ENCODE results near the gene DHRS7. TPM values are rescaled to one million over a fixed set of nuclear protein-coding genes. Genes with fewer than 3 reads are reported as not detected.
A peak's percentile ranks its signal among the peaks of the same experiment; 100 is the strongest.

The DHRS7 gene
- total RNA-seq, 4 donors from 2014 or later = 151 to 245 (median 214) TPM

- no peaks in the 10 kb centered on the region for H3K4me1 ChIP-seq
- no peaks in the 10 kb centered on the region for H3K27me3 ChIP-seq
- TF ChIP-seq POLR2A (IDR thresholded peaks at IDR 0.05) = no peak
- no peak for TF ChIP-seq CTCF (IDR thresholded peaks at IDR 0.05)
- H3K27ac ChIP-seq = no peak overlapping the region
- H3K4me3 ChIP-seq (replicated peaks in 1 of 3) = no peak overlapping the region
- intact Hi-C loops (cut with DNase I) = no loop called here
- no peaks in the 10 kb centered on the region for H3K9me3 ChIP-seq
- H3K36me3 ChIP-seq = no peaks in the 10 kb centered on the region
- 64 to 68% methylated on average over 8 of the region's 8 CpGs for WGBS, 2 donors
- no peak for DNase-seq
Measured at GRCh38 chr14:60204104-60204842, 39.1 kb upstream of the DHRS7 start.

- DNase-seq = no peak
- no peak for TF ChIP-seq CTCF (IDR thresholded peaks at IDR 0.05)
- no peak for TF ChIP-seq POLR2A (IDR thresholded peaks at IDR 0.05)
- Histone ChIP-seq H3K9me3 (no peaks in the 10 kb centered on the region), H3K36me3 (no peaks in the 10 kb centered on the region), H3K27ac (no peak overlapping the region), H3K27me3 (no peaks in the 10 kb centered on the region), H3K4me1 (no peaks in the 10 kb centered on the region), H3K4me3 (replicated peaks in 1 of 3) (no peak overlapping the region)
- intact Hi-C loops (cut with DNase I) = no loop called here
Measured at GRCh38 chr14:60199321-60199720, 34.1 kb upstream of the DHRS7 start.

- no peak for TF ChIP-seq CTCF (IDR thresholded peaks at IDR 0.05)
- no peak for TF ChIP-seq POLR2A (IDR thresholded peaks at IDR 0.05)
- no peaks in the 10 kb centered on the region for H3K4me1 ChIP-seq
- no peaks in the 10 kb centered on the region for H3K36me3 ChIP-seq
- no peaks in the 10 kb centered on the region for H3K9me3 ChIP-seq
- no peak overlapping the region for H3K27ac ChIP-seq
- no peaks in the 10 kb centered on the region for H3K27me3 ChIP-seq
- WGBS, 2 donors = 88 to 100% methylated on average over 1 of the region's 1 CpG
- DNase-seq = no peak
- intact Hi-C loops (cut with DNase I) = no loop called here
- H3K4me3 ChIP-seq (replicated peaks in 1 of 3) = no peak overlapping the region
Measured at GRCh38 chr14:60197629-60198303, 32.6 kb upstream of the DHRS7 start.

- 72 to 73% methylated on average over 2 of the region's 2 CpGs for WGBS, 2 donors
- Histone ChIP-seq H3K27ac (no peak overlapping the region), H3K36me3 (no peaks in the 10 kb centered on the region), H3K27me3 (no peaks in the 10 kb centered on the region), H3K9me3 (no peaks in the 10 kb centered on the region), H3K4me1 (no peaks in the 10 kb centered on the region), H3K4me3 (replicated peaks in 1 of 3) (no peak overlapping the region)
- intact Hi-C loops (cut with DNase I) = no loop called here
- TF ChIP-seq CTCF (IDR thresholded peaks at IDR 0.05) (no peak), POLR2A (IDR thresholded peaks at IDR 0.05) (no peak)
- DNase-seq = no peak
Measured at GRCh38 chr14:60196291-60196690, 31.1 kb upstream of the DHRS7 start.

- no peak for TF ChIP-seq POLR2A (IDR thresholded peaks at IDR 0.05)
- peak in 2 of 6 experiments; percentile 8 to 16 for TF ChIP-seq CTCF (IDR thresholded peaks at IDR 0.05)
- Histone ChIP-seq H3K27ac (no peak overlapping the region), H3K27me3 (no peaks in the 10 kb centered on the region), H3K36me3 (no peaks in the 10 kb centered on the region), H3K9me3 (no peaks in the 10 kb centered on the region), H3K4me3 (replicated peaks in 1 of 3) (no peak overlapping the region), H3K4me1 (no peaks in the 10 kb centered on the region)
- DNase-seq = no peak
- 81 to 84% methylated on average over 5 of the region's 5 CpGs for WGBS, 2 donors
- intact Hi-C loops (cut with DNase I) = no loop called here
Measured at GRCh38 chr14:60195179-60195810, 30.1 kb upstream of the DHRS7 start.
